Measurements from ENCODE around the gene CNBP.
"Not testable (repeated sequence)": the region's sequence is repeated elsewhere in the genome, so short reads cannot be mapped to it uniquely, and the experiment has no call there.

Gene CNBP

GRCh38 chr3:129184784-129185542, 1.3 kb upstream of the CNBP start:
- not testable (repeated sequence) for DNase-seq (ENCODE audit: low read depth in 2 of 2)

GRCh38 chr3:129184396-129184657, 631 bp upstream of the CNBP start:
- no peak for DNase-seq (ENCODE audit: low read depth in 2 of 2)

GRCh38 chr3:129182390-129183185, 1.1 kb downstream of the CNBP start:
- DNase-seq (ENCODE audit: low read depth in 2 of 2) = no peak

- DNase-seq (ENCODE audit: low read depth in 2 of 2) = no peak
These were observed 1.9 kb downstream of the CNBP start for GRCh38 chr3:129181819-129182218.

GRCh38 chr3:129180461-129180860, 3.2 kb downstream of the CNBP start:
- DNase-seq (ENCODE audit: low read depth in 2 of 2) = no peak

- no peak for DNase-seq (ENCODE audit: low read depth in 2 of 2)
These were observed 7.6 kb downstream of the CNBP start for GRCh38 chr3:129176051-129176450.

GRCh38 chr3:129173725-129174124, 10.0 kb downstream of the CNBP start:
- no peak for DNase-seq (ENCODE audit: low read depth in 2 of 2)

GRCh38 chr3:129173206-129173605, 10.5 kb downstream of the CNBP start:
- DNase-seq (ENCODE audit: low read depth in 2 of 2) = no peak

GRCh38 chr3:129166579-129167332, 16.9 kb downstream of the CNBP start:
- no peak for DNase-seq (ENCODE audit: low read depth in 2 of 2)

- not testable (repeated sequence) for DNase-seq (ENCODE audit: low read depth in 2 of 2)
These were observed 18.1 kb downstream of the CNBP start for GRCh38 chr3:129165594-129165993.

GRCh38 chr3:129164500-129164899, 19.2 kb downstream of the CNBP start:
- DNase-seq (ENCODE audit: low read depth in 2 of 2) = no peak

- DNase-seq (ENCODE audit: low read depth in 2 of 2) = no peak
These were observed 20.7 kb downstream of the CNBP start for GRCh38 chr3:129162729-129163579.

GRCh38 chr3:129161860-129162271, 21.8 kb downstream of the CNBP start:
- DNase-seq (ENCODE audit: low read depth in 2 of 2) = no peak

- DNase-seq (ENCODE audit: low read depth in 2 of 2) = peak; percentile 71 to 79
These were observed 22.5 kb downstream of the CNBP start, which contains the start of gene ISY1 for GRCh38 chr3:129160891-129161859. Gene ISY1, minus strand, starts transcription at chr3:129161063. Its CDS starts 88 bp downstream, at chr3:129160975.

GRCh38 chr3:129144786-129145185, 38.9 kb downstream of the CNBP start:
- no peak for DNase-seq (ENCODE audit: low read depth in 2 of 2)

GRCh38 chr3:129141011-129141410, 42.7 kb downstream of the CNBP start:
- not testable (repeated sequence) for DNase-seq (ENCODE audit: low read depth in 2 of 2)

GRCh38 chr3:129139911-129140310, 43.8 kb downstream of the CNBP start:
- no peak for DNase-seq (ENCODE audit: low read depth in 2 of 2)

GRCh38 chr3:129136275-129136674, 47.4 kb downstream of the CNBP start:
- not testable (repeated sequence) for DNase-seq (ENCODE audit: low read depth in 2 of 2)

GRCh38 chr3:129132097-129132866, 51.4 kb downstream of the CNBP start:
- no peak for DNase-seq (ENCODE audit: low read depth in 2 of 2)
